A549 treated with CORT108297 at 1 μM for 4 hours (cell line): Measurements from ENCODE around the gene RIOK3. TPM values are rescaled to one million over a fixed set of nuclear protein-coding genes. Genes with fewer than 3 reads are reported as not detected.

Experiments
- total RNA-seq: library from RNA; stranded (reverse); fragments of 200-300 nt; extraction: Qiagen RNA extraction; gene quantifications from 5 replicates; pipeline ENCODE4 v1.2.3, GENCODE V29; 2022

Gene RIOK3
- total RNA-seq, result 27.9 to 42.9 TPM (median 32.4 TPM) in 5 replicates

GRCh38 chr18:23452728-23453679 is at the start of gene RIOK3:
Gene RIOK3 (plus strand): TSS chr18:23453287. CDS start chr18:23453440, 153 bp downstream.

GRCh38 chr18:23503038-23503962 is 50.2 kb downstream of the RIOK3 start, which contains the start of gene RMC1:
Gene RMC1 (plus strand): TSS chr18:23503511. CDS start chr18:23503619, 108 bp downstream.

Other genes with a start within 250 kb of the RIOK3 start
- gene RMC1, start 50.2 kb downstream of the RIOK3 start, total RNA-seq, result 12.7 to 17.2 TPM (median 15.9 TPM) in 5 replicates
- gene NPC1, start 133.2 kb downstream of the RIOK3 start, total RNA-seq, result 80.5 to 110 TPM (median 104 TPM) in 5 replicates
- 9.7 to 16.4 TPM (median 13.6 TPM) in 5 replicates for gene ANKRD29, start 209.6 kb downstream of the RIOK3 start, total RNA-seq
- 34.8 to 44.8 TPM (median 42.7 TPM) in 5 replicates for gene LAMA3, start 236.2 kb downstream of the RIOK3 start, total RNA-seq